ENCODE measurements around the gene MED13L. TPM values are rescaled to one million over a fixed set of nuclear protein-coding genes. Genes with fewer than 3 reads are reported as not detected.

MED13L gene
- total and polyA plus RNA-seq, 2 of the 8 experiments (the other 6 are each of a cell fraction or from before 2014, with no cell fraction given) = 15.9 to 51.7 TPM

- no peak for TF ChIP-seq TBP (IDR thresholded peaks at IDR 0.05; ENCODE audit: low read depth, low read length)
- no peak for TF ChIP-seq CHD1 (IDR thresholded peaks at IDR 0.05; ENCODE audit: low read depth, low read length)
- TF ChIP-seq, protein P1, sequence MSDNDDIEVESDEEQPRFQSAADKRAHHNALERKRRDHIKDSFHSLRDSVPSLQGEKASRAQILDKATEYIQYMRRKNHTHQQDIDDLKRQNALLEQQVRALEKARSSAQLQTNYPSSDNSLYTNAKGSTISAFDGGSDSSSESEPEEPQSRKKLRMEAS (IDR thresholded peaks at IDR 0.05) = no peak
- TF ChIP-seq BRCA1 (IDR thresholded peaks at IDR 0.05; ENCODE audit: low read depth, low read length) = no peak
- no peak for TF ChIP-seq RNF2 (IDR thresholded peaks at IDR 0.05; ENCODE audit: borderline replicate concordance, low read depth, low read length, missing control alignments, poor library complexity, severe bottlenecking)
These were observed 200.1 kb downstream of the MED13L start (continued) for GRCh38 chr12:116077431-116077830.
